GM18520 (cell line): ENCODE data around the gene RBM44.
"Not testable (repeated sequence)": the region's sequence is repeated elsewhere in the genome, so short reads cannot be mapped to it uniquely, and the experiment has no call there.

Experiments
- ATAC-seq: cut with Tn5 transposase; IDR thresholded peaks from one replicate; pipeline ENCODE4 v1.9.1; 2021; ENCODE audit not compliant: unreplicated experiment

RBM44 gene

GRCh38 chr2:237774811-237775553, 23.6 kb upstream of the RBM44 start:
- ATAC-seq, result no peak

GRCh38 chr2:237779521-237779920, 19.1 kb upstream of the RBM44 start:
- ATAC-seq, result no peak

GRCh38 chr2:237782181-237782580, 16.4 kb upstream of the RBM44 start:
- no peak for ATAC-seq

- not testable (repeated sequence) for ATAC-seq
These were observed 14.9 kb upstream of the RBM44 start for GRCh38 chr2:237783678-237784077.

GRCh38 chr2:237786936-237787335, 11.6 kb upstream of the RBM44 start:
- ATAC-seq, result no peak

- no peak for ATAC-seq
These were observed 8.2 kb upstream of the RBM44 start for GRCh38 chr2:237790353-237790752.

- ATAC-seq, result no peak
These were observed 6.4 kb upstream of the RBM44 start for GRCh38 chr2:237791977-237792727.

- ATAC-seq, result no peak
These were observed 1.3 kb upstream of the RBM44 start for GRCh38 chr2:237797253-237797652.

GRCh38 chr2:237799060-237799428, 465 bp downstream of the RBM44 start:
- ATAC-seq, result no peak

GRCh38 chr2:237801466-237801865, 2.9 kb downstream of the RBM44 start:
- no peak for ATAC-seq

- no peak for ATAC-seq
These were observed 7.8 kb downstream of the RBM44 start for GRCh38 chr2:237806334-237806733.

GRCh38 chr2:237815637-237816036, 17.1 kb downstream of the RBM44 start:
- ATAC-seq, result no peak

- ATAC-seq, result no peak
These were observed 18.0 kb downstream of the RBM44 start for GRCh38 chr2:237816531-237816930.

GRCh38 chr2:237818066-237818473, 19.5 kb downstream of the RBM44 start:
- no peak for ATAC-seq

- no peak for ATAC-seq
These were observed 20.7 kb downstream of the RBM44 start for GRCh38 chr2:237819231-237819630.

GRCh38 chr2:237820421-237820820, 21.8 kb downstream of the RBM44 start:
- no peak for ATAC-seq

- ATAC-seq, result no peak
These were observed 25.0 kb downstream of the RBM44 start for GRCh38 chr2:237823544-237823943.

- no peak for ATAC-seq
These were observed 25.5 kb downstream of the RBM44 start for GRCh38 chr2:237824085-237824484.

GRCh38 chr2:237827421-237827987, 28.9 kb downstream of the RBM44 start:
- ATAC-seq, result no peak

- no peak for ATAC-seq
These were observed 31.9 kb downstream of the RBM44 start for GRCh38 chr2:237830522-237830921.

GRCh38 chr2:237833546-237833945, 35.0 kb downstream of the RBM44 start:
- no peak for ATAC-seq

GRCh38 chr2:237835372-237835771, 36.8 kb downstream of the RBM44 start:
- no peak for ATAC-seq
